Measurements from ENCODE around the gene MTERF1.

Gene MTERF1

DNA sequence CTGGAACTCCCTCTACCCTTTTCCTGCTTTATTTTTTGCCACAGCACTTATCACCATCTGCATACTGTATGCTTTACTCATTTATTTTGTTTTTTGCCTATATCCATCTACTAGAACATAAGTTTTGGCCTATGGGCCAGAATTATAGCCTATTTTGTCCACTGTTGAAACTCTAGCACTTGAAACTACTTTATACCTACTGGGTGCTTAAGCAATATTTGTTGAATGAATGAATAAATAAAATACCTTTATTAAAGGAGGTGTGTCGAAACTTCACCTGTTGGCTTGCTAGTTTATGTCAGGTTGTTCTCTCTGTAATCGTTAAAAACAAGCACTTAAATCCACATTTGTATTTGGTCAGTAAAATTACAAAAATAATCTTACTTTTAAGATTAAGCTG, 53.3 kb downstream of the MTERF1 start:
- no peak for DNase-seq

DNA sequence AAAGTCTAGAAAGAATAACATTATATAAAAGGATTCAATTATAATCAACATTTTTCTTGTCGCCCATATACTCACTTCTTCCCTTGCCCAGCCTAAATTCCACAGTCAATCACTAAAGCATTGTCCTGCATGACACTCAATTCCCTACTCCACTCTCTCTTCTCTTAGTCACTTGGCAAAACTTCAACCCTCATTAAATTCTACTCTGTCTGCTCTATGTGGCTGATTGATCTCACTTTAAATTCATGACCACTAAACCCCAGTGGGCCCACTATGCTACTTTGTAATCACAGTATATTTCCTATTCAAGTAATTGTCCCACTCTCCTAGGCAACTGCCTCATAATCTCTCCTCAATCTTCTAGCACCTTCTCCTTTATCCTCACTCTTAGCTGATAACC, 54.1 kb downstream of the MTERF1 start:
- no peak for DNase-seq

DNA sequence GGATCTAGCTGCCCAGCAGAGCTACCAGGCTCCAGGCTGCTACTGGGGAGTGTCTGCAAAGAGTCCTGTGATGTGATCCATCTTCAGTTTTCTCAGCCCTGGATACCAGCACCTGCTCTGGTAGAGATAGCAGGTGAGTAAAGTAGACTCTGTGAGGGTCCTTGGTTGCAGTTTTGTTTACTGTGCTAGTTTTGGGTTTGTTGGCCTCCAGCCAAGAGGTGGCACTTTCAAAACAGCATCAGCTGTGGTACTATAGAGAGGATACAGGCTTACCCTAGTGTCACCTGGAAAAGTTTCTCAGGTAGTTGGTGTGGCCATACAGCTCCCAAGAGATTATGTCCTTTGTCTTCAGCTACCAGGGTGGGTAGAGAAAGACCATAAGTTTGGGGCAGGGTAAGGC, 56.3 kb downstream of the MTERF1 start:
- no peak for DNase-seq
